Esophagus muscularis mucosa (tissue), 4 donors: ENCODE results near the gene CNOT4. TPM values are rescaled to one million over a fixed set of nuclear protein-coding genes. Genes with fewer than 3 reads are reported as not detected.

Experiments
- DNase-seq: peaks from one replicate; pipeline ENCODE4 v3.0.0-alpha.2; 2017; ENCODE audit errors: extremely low spot score
- H3K27ac ChIP-seq, 4 donors: fragments of 200-600 bp; sonication (generic); replicated peaks in 1 of 4; 1 replicate in 3 of 4; 2 replicates in 1 of 4; pipeline ENCODE4 v1.5.1; 2016 to 2019; ENCODE audit warnings: mild to moderate bottlenecking in 1 of 4
- H3K27me3 ChIP-seq, 4 donors: fragments of 200-600 bp; sonication (generic); one replicate each; pipeline versions ENCODE4 v1.5.1 to v1.6.0; 2016 to 2019
- H3K36me3 ChIP-seq, 4 donors: fragments of 200-600 bp; sonication (generic); one replicate each; pipeline ENCODE4 v1.5.1; 2016 to 2019
- H3K4me1 ChIP-seq, 4 donors: fragments of 200-600 bp; sonication (generic); one replicate each; pipeline ENCODE4 v1.5.1; 2016 to 2019
- H3K4me3 ChIP-seq, 4 donors: fragments of 200-600 bp; sonication (generic); 1 replicate in 2 of 4; 2 replicates in 2 of 4; pipeline ENCODE4 v1.5.1; 2016 to 2019; ENCODE audit warnings: mild to moderate bottlenecking in 4 of 4, moderate library complexity in 1 of 4
- H3K9me3 ChIP-seq, 4 donors: fragments of 200-600 bp; sonication (generic); 1 replicate in 3 of 4; 2 replicates in 1 of 4; pipeline ENCODE4 v1.5.1; 2016 to 2019
- CTCF ChIP-seq, 3 experiments: fragments of 200-600 bp in 2 of 3; fragments of 450-650 bp in 1 of 3; sonication (generic) in 2 of 3; IDR thresholded peaks; one replicate each; pipeline ENCODE4 v1.5.1; 2017 to 2019; ENCODE audit warnings: antibody characterized with exemption in 3 of 3, mild to moderate bottlenecking in 2 of 3, moderate library complexity in 1 of 3
- EP300 ChIP-seq: sonication (generic); formaldehyde crosslinking; IDR thresholded peaks from one replicate; pipeline ENCODE4 v1.6.1; 2017; ENCODE audit warnings: antibody characterized with exemption
- POLR2A ChIP-seq: fragments of 450-650 bp; IDR thresholded peaks from one replicate; pipeline ENCODE4 v1.6.1; 2017; ENCODE audit warnings: antibody characterized with exemption, moderate library complexity, mild to moderate bottlenecking, low read depth
- POLR2AphosphoS5 ChIP-seq, 2 donors: sonication (generic); formaldehyde crosslinking; IDR thresholded peaks; one replicate each; pipeline ENCODE4 v1.6.1; 2017; ENCODE audit warnings: antibody characterized with exemption in 2 of 2
- WGBS: methylation state at CpG from one replicate; pipeline ENCODE4 v1.1.5; 2018; 5-methylcytosine and 5-hydroxymethylcytosine counted together
- intact Hi-C: fragments of 100-400 bp; cut with DNase I; formaldehyde crosslinking; loops from one replicate; pipeline ENCODE4 v1.15.1; 2023
- total RNA-seq, 4 donors: library from RNA; depleted of rRNA; stranded (reverse); fragments of >200 nt; gene quantifications; one replicate each; pipeline versions ENCODE4 v1.1.0 to v1.2.1, GENCODE V29; 2016

Gene CNOT4
- total RNA-seq, 4 donors from 2014 or later, result 18.6 to 28.7 (median 26.4) TPM

- Histone ChIP-seq H3K4me1 (peaks cover 0 to 20% (median 3%) of the 10 kb centered on the region in 4 donors), H3K27me3 (no peaks in the 10 kb centered on the region), H3K36me3 (peaks cover 0 to 18% (median 10%) of the 10 kb centered on the region in 4 donors), H3K27ac (no peak overlapping the region), H3K4me3 (no peak overlapping the region), H3K9me3 (peaks cover 0 to 7% (median 5%) of the 10 kb centered on the region in 4 donors)
- DNase-seq, result no peak
- 100% methylated on average over 4 of the region's 4 CpGs for WGBS
- intact Hi-C loops, result no loop called here
- no peak for TF ChIP-seq CTCF (IDR thresholded peaks at IDR 0.05)
- no peak for TF ChIP-seq POLR2A
- TF ChIP-seq EP300, result no peak
- TF ChIP-seq POLR2AphosphoS5 (IDR thresholded peaks at IDR 0.05), result no peak
These were observed 75.9 kb downstream of the CNOT4 start for GRCh38 chr7:135434047-135434446.

GRCh38 chr7:135430626-135431025, 79.3 kb downstream of the CNOT4 start:
- no peak for DNase-seq
- Histone ChIP-seq H3K4me1 (peaks cover 0 to 22% (median 12%) of the 10 kb centered on the region in 4 donors), H3K27me3 (no peaks in the 10 kb centered on the region), H3K4me3 (no peak overlapping the region), H3K36me3 (peaks cover 0 to 5% (median 2%) of the 10 kb centered on the region in 4 donors), H3K27ac (no peak overlapping the region), H3K9me3 (peaks cover 0 to 7% (median 3%) of the 10 kb centered on the region in 4 donors)
- intact Hi-C loops, result no loop called here
- 88% methylated on average over 1 of the region's 1 CpG for WGBS
- TF ChIP-seq EP300, result no peak
- no peak for TF ChIP-seq POLR2A
- no peak for TF ChIP-seq CTCF (IDR thresholded peaks at IDR 0.05)
- TF ChIP-seq POLR2AphosphoS5 (IDR thresholded peaks at IDR 0.05), result no peak

GRCh38 chr7:135428879-135429278, 81.0 kb downstream of the CNOT4 start:
- H3K27me3 ChIP-seq, result no peaks in the 10 kb centered on the region
- H3K27ac ChIP-seq, result no peak overlapping the region
- 42% methylated on average over 1 of the region's 1 CpG for WGBS

DNA sequence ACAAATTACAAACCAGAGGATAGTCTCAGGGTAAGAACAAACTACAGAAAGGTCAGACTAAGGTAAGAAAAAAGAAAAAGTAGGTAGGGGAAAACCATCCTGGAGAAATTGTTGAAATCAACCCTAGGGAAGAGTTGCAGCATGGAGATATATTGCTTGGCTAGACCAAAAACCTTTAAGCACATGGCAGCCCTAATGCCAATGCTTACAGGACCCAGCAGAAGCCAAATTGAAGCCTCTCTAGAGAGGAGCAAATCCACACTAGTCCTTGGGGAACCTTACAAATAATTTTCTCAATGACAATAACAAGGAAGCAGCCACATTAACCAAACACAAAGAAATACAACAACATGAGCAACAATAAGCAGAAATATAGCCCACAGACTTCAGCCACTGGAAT, 81.9 kb downstream of the CNOT4 start:
- intact Hi-C loops, result no loop called here
- H3K4me3 ChIP-seq, result no peak overlapping the region
- no peaks in the 10 kb centered on the region for H3K9me3 ChIP-seq
- no peak overlapping the region for H3K27ac ChIP-seq
- H3K4me1 ChIP-seq, result peaks cover 0 to 22% (median 12%) of the 10 kb centered on the region in 4 donors
- no peaks in the 10 kb centered on the region for H3K36me3 ChIP-seq
- TF ChIP-seq CTCF (IDR thresholded peaks at IDR 0.05), result no peak
- no peak for TF ChIP-seq POLR2A
- TF ChIP-seq EP300, result no peak
- TF ChIP-seq POLR2AphosphoS5 (IDR thresholded peaks at IDR 0.05), result no peak
- no peak for DNase-seq
- H3K27me3 ChIP-seq, result no peaks in the 10 kb centered on the region

More at GRCh38 chr7:135428879-135429278, 81.0 kb downstream of the CNOT4 start:
- no peak for DNase-seq
- Histone ChIP-seq H3K9me3 (no peaks in the 10 kb centered on the region), H3K36me3 (no peaks in the 10 kb centered on the region), H3K4me3 (no peak overlapping the region), H3K4me1 (peaks cover 0 to 22% (median 12%) of the 10 kb centered on the region in 4 donors)
- intact Hi-C loops, result no loop called here
- TF ChIP-seq POLR2A (no peak), CTCF (IDR thresholded peaks at IDR 0.05) (no peak), EP300 (no peak), POLR2AphosphoS5 (IDR thresholded peaks at IDR 0.05) (no peak)

DNA sequence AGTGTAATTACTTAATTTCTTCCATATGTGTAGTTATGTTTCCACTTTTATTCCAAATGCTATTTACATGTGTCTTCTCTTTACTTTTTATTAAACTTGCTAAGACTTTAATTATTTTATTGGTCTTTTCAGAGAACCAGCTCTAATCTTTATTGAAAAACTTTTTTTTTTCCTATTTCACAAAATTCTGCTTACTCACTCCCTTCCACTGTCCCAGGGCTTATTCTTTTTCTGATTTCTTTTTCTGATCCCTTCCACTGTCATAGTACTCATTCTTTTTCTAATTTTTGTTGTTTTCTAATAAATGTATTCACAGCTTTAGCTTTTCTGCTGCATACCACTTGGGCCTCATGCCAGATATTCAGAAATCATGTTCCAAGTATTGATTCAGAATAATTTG, 82.7 kb downstream of the CNOT4 start:
- Histone ChIP-seq H3K36me3 (no peaks in the 10 kb centered on the region), H3K4me3 (no peak overlapping the region), H3K27me3 (no peaks in the 10 kb centered on the region), H3K27ac (no peak overlapping the region), H3K9me3 (no peaks in the 10 kb centered on the region), H3K4me1 (peaks cover 0 to 22% (median 12%) of the 10 kb centered on the region in 4 donors)
- DNase-seq, result no peak
- TF ChIP-seq EP300, result no peak
- TF ChIP-seq POLR2A, result no peak
- TF ChIP-seq POLR2AphosphoS5 (IDR thresholded peaks at IDR 0.05), result no peak
- no peak for TF ChIP-seq CTCF (IDR thresholded peaks at IDR 0.05)
- intact Hi-C loops, result no loop called here
